SH-SY5Y (cell line): ENCODE results near the gene SLC38A3.

ENCODE experiments used
- GATA2 ChIP-seq: IDR thresholded peaks from 2 replicates; pipeline ENCODE4 v1.6.1; 2011; ENCODE audit warnings: mild to moderate bottlenecking, low read depth, low read length
- GATA3 ChIP-seq: IDR thresholded peaks from 2 replicates; pipeline ENCODE4 v1.6.1; 2011; ENCODE audit warnings: low read depth, mild to moderate bottlenecking, low read length, moderate library complexity

- TF ChIP-seq GATA2 (no peak), GATA3 (no peak)
Measured at GRCh38 chr3:50171540-50172301, 33.4 kb upstream of the SLC38A3 start.
